ENCODE data around the gene GRIK3. TPM values are rescaled to one million over a fixed set of nuclear protein-coding genes. Genes with fewer than 3 reads are reported as not detected.

Gene GRIK3
- total RNA-seq, 1 experiment from 2014 or later = not detected

- H4K20me1 ChIP-seq (ENCODE audit: low read length) = no peaks in the 10 kb centered on the region
- no peaks in the 10 kb centered on the region for H3K79me2 ChIP-seq (ENCODE audit: low read length)
- no peaks in the 10 kb centered on the region for H3K9me3 ChIP-seq (ENCODE audit: low read length)
- H3K27ac ChIP-seq (ENCODE audit: low read length) = no peak overlapping the region
- H3K36me3 ChIP-seq (ENCODE audit: low read depth, low read length) = no peaks in the 10 kb centered on the region
- no TSS peak for BruUV-seq (replicated peaks)
- ChIA-PET CTCF (no interaction called here), POLR2A (ENCODE audit: unreplicated experiment) (no interaction called here)
- intact Hi-C loops (cut with micrococcal nuclease) = no loop called here
- no peaks in the 10 kb centered on the region for H3F3A ChIP-seq (ENCODE audit: low read length, unreplicated experiment)
- no peak for ATAC-seq
- H3K4me3 ChIP-seq (ENCODE audit: low read length) = no peak overlapping the region
- H3K4me1 ChIP-seq (ENCODE audit: insufficient read depth, low read length) = no peaks in the 10 kb centered on the region
- H3K9me2 ChIP-seq (replicated peaks; ENCODE audit: low read length) = no peaks in the 10 kb centered on the region
- TF ChIP-seq EZH2 (IDR thresholded peaks at IDR 0.05; ENCODE audit: low read length, unreplicated experiment) (no peak), EZH2phosphoT487 (IDR thresholded peaks at IDR 0.05; ENCODE audit: borderline replicate concordance, low read length) (no peak), CTCF (conservative IDR thresholded peaks at IDR 0.05; ENCODE audit: low read depth, low read length) (no peak)
- DNase-seq = no peak
- H3K27me3 ChIP-seq (ENCODE audit: low read length) = peaks cover 90% of the 10 kb centered on the region
- no peak overlapping the region for H2AFZ ChIP-seq (ENCODE audit: low read length)
- H3K4me2 ChIP-seq (ENCODE audit: low read length) = no peak overlapping the region
- H3K9ac ChIP-seq (ENCODE audit: low read length) = no peak overlapping the region
These were observed 838 bp upstream of the GRIK3 start for GRCh38 chr1:37035014-37035691.

GRCh38 chr1:37033355-37034101 lies 787 bp downstream of the GRIK3 start:
- POLR2A ChIA-PET (ENCODE audit: unreplicated experiment) = no interaction called here
- intact Hi-C loops (cut with micrococcal nuclease) = no loop called here
- TF ChIP-seq EZH2phosphoT487 (IDR thresholded peaks at IDR 0.05; ENCODE audit: borderline replicate concordance, low read length) = no peak
- no peak for TF ChIP-seq CTCF (conservative IDR thresholded peaks at IDR 0.05; ENCODE audit: low read depth, low read length)
- TF ChIP-seq EZH2 (IDR thresholded peaks at IDR 0.05; ENCODE audit: low read length, unreplicated experiment) = no peak
- no peaks in the 10 kb centered on the region for H3K4me1 ChIP-seq (ENCODE audit: insufficient read depth, low read length)
- CTCF ChIA-PET = no interaction called here
- BruUV-seq (replicated peaks) = no TSS peak
- H3K79me2 ChIP-seq (ENCODE audit: low read length) = no peaks in the 10 kb centered on the region
- H4K20me1 ChIP-seq (ENCODE audit: low read length) = no peaks in the 10 kb centered on the region
- no peak overlapping the region for H3K27ac ChIP-seq (ENCODE audit: low read length)
- H3K9ac ChIP-seq (ENCODE audit: low read length) = no peak overlapping the region
- DNase-seq (no peak), ATAC-seq (no peak)
- H3K4me2 ChIP-seq (ENCODE audit: low read length) = no peak overlapping the region
- no peaks in the 10 kb centered on the region for H3K9me2 ChIP-seq (replicated peaks; ENCODE audit: low read length)
- H3K36me3 ChIP-seq (ENCODE audit: low read depth, low read length) = no peaks in the 10 kb centered on the region
- H2AFZ ChIP-seq (ENCODE audit: low read length) = no peak overlapping the region
- peaks cover 84% of the 10 kb centered on the region for H3K27me3 ChIP-seq (ENCODE audit: low read length)
- H3F3A ChIP-seq (ENCODE audit: low read length, unreplicated experiment) = no peaks in the 10 kb centered on the region
- H3K4me3 ChIP-seq (ENCODE audit: low read length) = no peak overlapping the region
- H3K9me3 ChIP-seq (ENCODE audit: low read length) = no peaks in the 10 kb centered on the region
